Gastrocnemius medialis (tissue), 4 donors: ENCODE measurements around the gene AUTS2. TPM values are rescaled to one million over a fixed set of nuclear protein-coding genes. Genes with fewer than 3 reads are reported as not detected.
"Not testable (repeated sequence)": the region's sequence is repeated elsewhere in the genome, so short reads cannot be mapped to it uniquely, and the experiment has no call there.

Source experiments
- ATAC-seq, 2 donors: fragments of 150-250 bp; one replicate each; pipeline ENCODE4 v1.9.1; 2016
- DNase-seq, 2 donors: peaks; one replicate each; pipeline ENCODE4 v3.0.0-alpha.2; 2019
- H3K27ac ChIP-seq, 4 donors: fragments of 200-600 bp; sonication (generic); 1 replicate in 1 of 4; 2 replicates in 3 of 4; pipeline ENCODE4 v1.5.1; 2016 to 2018; ENCODE audit warnings: mild to moderate bottlenecking in 2 of 4, moderate library complexity in 1 of 4
- H3K27me3 ChIP-seq, 3 donors: fragments of 200-600 bp; sonication (generic) in 2 of 3; 1 replicate in 1 of 3; 2 replicates in 2 of 3; pipeline versions ENCODE4 v1.5.1 to v1.6.0; 2016 to 2019; ENCODE audit warnings: mild to moderate bottlenecking in 1 of 3, moderate library complexity in 1 of 3
- H3K36me3 ChIP-seq, 2 donors: fragments of 200-600 bp; sonication (generic) in 1 of 2; one replicate each; pipeline ENCODE4 v1.5.1; 2017 to 2018
- H3K4me1 ChIP-seq, 2 donors: fragments of 200-600 bp; sonication (generic) in 1 of 2; one replicate each; pipeline ENCODE4 v1.5.1; 2016 to 2017; ENCODE audit warnings: mild to moderate bottlenecking in 2 of 2
- H3K4me3 ChIP-seq, 4 donors: fragments of 200-600 bp; sonication (generic) in 3 of 4; 1 replicate in 1 of 4; 2 replicates in 3 of 4; pipeline ENCODE4 v1.5.1; 2016 to 2019; ENCODE audit warnings: mild to moderate bottlenecking in 2 of 4
- H3K9me3 ChIP-seq, 3 donors: fragments of 200-600 bp; sonication (generic) in 2 of 3; 1 replicate in 1 of 3; 2 replicates in 2 of 3; pipeline ENCODE4 v1.5.1; 2016 to 2019
- POLR2A ChIP-seq, 2 donors: fragments of 450-650 bp; IDR thresholded peaks; one replicate each; pipeline ENCODE4 v1.6.1; 2017; ENCODE audit warnings: antibody characterized with exemption in 2 of 2, mild to moderate bottlenecking in 2 of 2, moderate library complexity in 2 of 2
- in situ Hi-C, 4 donors: fragments of 200-750 bp; cut with MboI; loops; one replicate each; pipeline versions ENCODE4 v1.15.0 to v1.8.0; 2017; ENCODE audit warnings: low sequenced_read_pairs in 4 of 4
- intact Hi-C: fragments of 100-400 bp; cut with DNase I; formaldehyde crosslinking; loops from one replicate; pipeline ENCODE4 v1.15.1; 2023; ENCODE audit warnings: low total_unique reads
- total RNA-seq, 4 donors: library from RNA; depleted of rRNA; stranded (reverse); fragments of >200 nt; gene quantifications; one replicate each; pipeline versions ENCODE4 v1.1.0 to v1.2.3, GENCODE V29; 2016
- TF ChIP-seq, protein P1 (sequence below), 5 experiments: fragments of 450-650 bp in 3 of 5; fragments of 200-600 bp in 2 of 5; sonication (generic) in 2 of 5; IDR thresholded peaks in 4 of 5; conservative IDR thresholded peaks in 1 of 5; 1 replicate in 4 of 5; 2 replicates in 1 of 5; pipeline ENCODE4 v1.5.1; 2016 to 2019; ENCODE audit warnings: antibody characterized with exemption in 5 of 5, mild to moderate bottlenecking in 3 of 5, moderate library complexity in 3 of 5

The AUTS2 gene
- total RNA-seq, 4 donors from 2014 or later: 2.5 to 16.2 (median 8.5) TPM

- no peak overlapping the region for H3K4me3 ChIP-seq
- no peaks in the 10 kb centered on the region for H3K9me3 ChIP-seq
- no peaks in the 10 kb centered on the region for H3K36me3 ChIP-seq
- ATAC-seq (no peak), DNase-seq (no peak)
- in situ Hi-C loops (no loop called here), intact Hi-C loops (no loop called here)
- no peaks in the 10 kb centered on the region for H3K27me3 ChIP-seq
- TF ChIP-seq, protein P1, sequence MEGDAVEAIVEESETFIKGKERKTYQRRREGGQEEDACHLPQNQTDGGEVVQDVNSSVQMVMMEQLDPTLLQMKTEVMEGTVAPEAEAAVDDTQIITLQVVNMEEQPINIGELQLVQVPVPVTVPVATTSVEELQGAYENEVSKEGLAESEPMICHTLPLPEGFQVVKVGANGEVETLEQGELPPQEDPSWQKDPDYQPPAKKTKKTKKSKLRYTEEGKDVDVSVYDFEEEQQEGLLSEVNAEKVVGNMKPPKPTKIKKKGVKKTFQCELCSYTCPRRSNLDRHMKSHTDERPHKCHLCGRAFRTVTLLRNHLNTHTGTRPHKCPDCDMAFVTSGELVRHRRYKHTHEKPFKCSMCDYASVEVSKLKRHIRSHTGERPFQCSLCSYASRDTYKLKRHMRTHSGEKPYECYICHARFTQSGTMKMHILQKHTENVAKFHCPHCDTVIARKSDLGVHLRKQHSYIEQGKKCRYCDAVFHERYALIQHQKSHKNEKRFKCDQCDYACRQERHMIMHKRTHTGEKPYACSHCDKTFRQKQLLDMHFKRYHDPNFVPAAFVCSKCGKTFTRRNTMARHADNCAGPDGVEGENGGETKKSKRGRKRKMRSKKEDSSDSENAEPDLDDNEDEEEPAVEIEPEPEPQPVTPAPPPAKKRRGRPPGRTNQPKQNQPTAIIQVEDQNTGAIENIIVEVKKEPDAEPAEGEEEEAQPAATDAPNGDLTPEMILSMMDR (IDR thresholded peaks at IDR 0.05 in 4 of 5, conservative IDR thresholded peaks at IDR 0.05 in 1 of 5): no peak
- TF ChIP-seq POLR2A (IDR thresholded peaks at IDR 0.05): no peak
- H3K27ac ChIP-seq: no peak overlapping the region
- H3K4me1 ChIP-seq: peaks cover 10 to 14% of the 10 kb centered on the region in 2 donors
Observed at GRCh38 chr7:70725448-70725847, 1127.2 kb downstream of the AUTS2 start.

DNA sequence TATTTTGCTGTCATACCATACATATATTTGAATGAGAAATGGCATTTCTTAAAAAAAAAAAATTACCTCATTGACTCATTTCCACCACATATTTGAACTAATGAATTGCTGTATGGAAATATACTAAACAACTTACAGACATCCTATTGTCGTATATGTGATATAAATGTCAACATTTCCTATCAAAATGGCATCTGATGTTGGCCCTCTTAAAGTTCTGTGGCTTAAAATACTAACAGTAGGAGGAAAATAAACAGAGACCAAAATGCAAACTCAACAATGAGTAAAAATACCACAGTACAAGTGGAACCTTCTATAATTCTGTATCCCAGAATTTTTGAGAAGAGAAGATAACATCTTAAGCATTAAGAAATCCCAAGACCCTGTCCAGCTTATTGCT is 1128.0 kb downstream of the AUTS2 start:
- Histone ChIP-seq H3K4me1 (peaks cover 8 to 10% of the 10 kb centered on the region in 2 donors), H3K27ac (no peak overlapping the region), H3K36me3 (no peaks in the 10 kb centered on the region), H3K27me3 (no peaks in the 10 kb centered on the region), H3K9me3 (no peaks in the 10 kb centered on the region), H3K4me3 (no peak overlapping the region)
- DNase-seq (no peak), ATAC-seq (no peak)
- in situ Hi-C loops (no loop called here), intact Hi-C loops (no loop called here)
- TF ChIP-seq POLR2A (IDR thresholded peaks at IDR 0.05): no peak

DNA sequence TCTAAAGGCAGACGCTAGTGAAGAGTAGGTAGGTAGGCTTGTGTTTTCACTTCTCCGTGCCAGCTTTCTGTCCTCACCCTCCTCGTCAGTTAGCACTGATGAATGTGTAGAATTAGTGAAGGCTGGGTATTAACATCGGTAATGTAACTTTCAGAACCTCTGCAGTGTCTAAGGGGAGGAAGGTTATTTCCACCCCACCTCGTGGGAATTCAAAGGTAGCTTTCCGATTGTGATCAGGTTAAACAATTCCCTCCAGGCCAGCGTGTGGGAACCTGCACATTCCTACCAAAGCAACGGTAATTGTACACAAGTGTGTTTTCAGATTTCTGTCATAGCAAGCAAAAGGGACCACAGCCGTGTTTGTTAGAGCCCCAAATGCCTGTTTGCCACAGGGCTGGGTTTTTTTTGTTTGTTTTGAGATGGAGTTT is 1128.7 kb downstream of the AUTS2 start:
- no peak for DNase-seq
- in situ Hi-C loops (no loop called here), intact Hi-C loops (no loop called here)
- peaks cover 8 to 10% of the 10 kb centered on the region in 2 donors for H3K4me1 ChIP-seq
- no peak overlapping the region for H3K4me3 ChIP-seq
- no peak overlapping the region for H3K27ac ChIP-seq
- H3K9me3 ChIP-seq: no peaks in the 10 kb centered on the region
- no peak for TF ChIP-seq POLR2A (IDR thresholded peaks at IDR 0.05)
- TF ChIP-seq, protein P1 (IDR thresholded peaks at IDR 0.05 in 4 of 5, conservative IDR thresholded peaks at IDR 0.05 in 1 of 5): no peak
- H3K27me3 ChIP-seq: no peaks in the 10 kb centered on the region
- H3K36me3 ChIP-seq: no peaks in the 10 kb centered on the region
- no peak for ATAC-seq

- in situ Hi-C loops: no loop called here
Observed at GRCh38 chr7:70727861-70728260, 1129.6 kb downstream of the AUTS2 start.

GRCh38 chr7:70728872-70729552 is 1130.7 kb downstream of the AUTS2 start:
- in situ Hi-C loops (no loop called here), intact Hi-C loops (no loop called here)
- no peak for DNase-seq
- H3K9me3 ChIP-seq: no peaks in the 10 kb centered on the region
- H3K27ac ChIP-seq: no peak overlapping the region
- no peak overlapping the region for H3K4me3 ChIP-seq
- TF ChIP-seq POLR2A (IDR thresholded peaks at IDR 0.05): no peak
- TF ChIP-seq, protein P1 (IDR thresholded peaks at IDR 0.05 in 4 of 5, conservative IDR thresholded peaks at IDR 0.05 in 1 of 5): no peak
- H3K36me3 ChIP-seq: no peaks in the 10 kb centered on the region
- peaks cover 9 to 10% of the 10 kb centered on the region in 2 donors for H3K4me1 ChIP-seq
- no peaks in the 10 kb centered on the region for H3K27me3 ChIP-seq
- ATAC-seq: no peak

More at GRCh38 chr7:70727861-70728260, 1129.6 kb downstream of the AUTS2 start:
- Histone ChIP-seq H3K27ac (no peak overlapping the region), H3K4me3 (no peak overlapping the region), H3K36me3 (no peaks in the 10 kb centered on the region), H3K4me1 (peaks cover 8 to 10% of the 10 kb centered on the region in 2 donors), H3K27me3 (no peaks in the 10 kb centered on the region), H3K9me3 (no peaks in the 10 kb centered on the region)
- no peak for ATAC-seq
- no peak for TF ChIP-seq POLR2A (IDR thresholded peaks at IDR 0.05)
- TF ChIP-seq, protein P1 (IDR thresholded peaks at IDR 0.05 in 4 of 5, conservative IDR thresholded peaks at IDR 0.05 in 1 of 5): no peak
- intact Hi-C loops: no loop called here
- DNase-seq: no peak

DNA sequence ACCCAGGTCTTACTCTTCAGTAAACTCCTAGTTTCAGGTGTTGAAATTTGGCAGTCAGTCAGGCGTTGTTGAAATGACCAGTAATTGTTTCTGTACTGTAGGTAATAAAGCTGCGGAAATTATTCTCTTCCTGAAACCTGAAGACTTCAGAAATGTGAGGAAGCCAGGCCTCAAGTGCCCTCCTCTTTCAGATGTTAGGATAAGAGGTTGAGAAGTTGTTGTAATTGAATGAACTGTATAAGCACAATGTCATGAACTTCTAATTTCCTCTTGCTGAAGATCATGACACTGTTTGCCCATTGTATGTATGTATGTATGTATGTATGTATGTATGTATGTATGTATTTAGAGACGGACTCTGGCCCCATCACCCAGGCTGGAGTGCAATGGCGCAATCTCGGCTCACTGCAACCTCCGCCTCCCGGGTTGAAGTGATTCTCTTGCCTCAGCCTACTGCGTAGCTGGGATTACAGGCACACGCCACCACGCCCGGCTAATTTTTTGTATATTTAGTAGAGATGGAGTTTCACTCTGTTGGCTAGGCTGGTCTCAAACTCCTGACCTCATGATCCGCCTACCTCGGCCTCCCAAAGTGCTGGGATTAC is 1131.4 kb downstream of the AUTS2 start:
- H3K27me3 ChIP-seq, H3K9me3 ChIP-seq, intact Hi-C loops, DNase-seq, ATAC-seq, H3K27ac ChIP-seq, H3K36me3 ChIP-seq, in situ Hi-C loops, H3K4me3 ChIP-seq: not testable (repeated sequence)
- H3K4me1 ChIP-seq: peaks cover 14 to 16% of the 10 kb centered on the region in 2 donors
